ENCODE data around the gene PIK3R3. TPM values are rescaled to one million over a fixed set of nuclear protein-coding genes. Genes with fewer than 3 reads are reported as not detected.

Gene PIK3R3
- total RNA-seq, 3 donors from 2014 or later, result 1.3 to 1.7 (median 1.6) TPM

DNA sequence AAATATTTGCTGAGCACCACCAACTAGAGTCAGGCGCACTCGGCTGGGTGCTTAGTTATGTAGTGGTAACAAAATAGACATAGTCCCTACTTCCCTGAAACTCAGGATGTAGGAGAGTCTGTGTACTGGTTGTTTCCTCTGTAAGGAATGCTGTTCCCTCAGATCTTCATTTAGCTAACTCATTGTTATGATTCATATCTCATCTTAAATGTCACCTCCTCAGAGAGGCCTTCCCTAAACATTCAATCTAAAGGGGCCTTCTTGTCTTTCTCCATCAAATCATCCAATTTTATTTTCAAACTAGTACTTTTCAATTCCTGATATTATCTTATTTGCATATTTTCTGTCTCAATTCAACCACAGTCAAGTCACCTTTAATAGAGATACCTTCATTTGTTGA, 132.9 kb downstream of the PIK3R3 start:
- DNase-seq (no peak), ATAC-seq (no peak)
- Mint-ChIP-seq H3K27me3 (ENCODE audit: low read depth) (no peaks in the 10 kb centered on the region), H3K9me3 (no peaks in the 10 kb centered on the region), H3K4me3 (no peak overlapping the region), H3K4me1 (ENCODE audit: low read depth) (no peaks in the 10 kb centered on the region), H3K36me3 (ENCODE audit: insufficient read depth) (peaks cover 6% of the 10 kb centered on the region)

DNA sequence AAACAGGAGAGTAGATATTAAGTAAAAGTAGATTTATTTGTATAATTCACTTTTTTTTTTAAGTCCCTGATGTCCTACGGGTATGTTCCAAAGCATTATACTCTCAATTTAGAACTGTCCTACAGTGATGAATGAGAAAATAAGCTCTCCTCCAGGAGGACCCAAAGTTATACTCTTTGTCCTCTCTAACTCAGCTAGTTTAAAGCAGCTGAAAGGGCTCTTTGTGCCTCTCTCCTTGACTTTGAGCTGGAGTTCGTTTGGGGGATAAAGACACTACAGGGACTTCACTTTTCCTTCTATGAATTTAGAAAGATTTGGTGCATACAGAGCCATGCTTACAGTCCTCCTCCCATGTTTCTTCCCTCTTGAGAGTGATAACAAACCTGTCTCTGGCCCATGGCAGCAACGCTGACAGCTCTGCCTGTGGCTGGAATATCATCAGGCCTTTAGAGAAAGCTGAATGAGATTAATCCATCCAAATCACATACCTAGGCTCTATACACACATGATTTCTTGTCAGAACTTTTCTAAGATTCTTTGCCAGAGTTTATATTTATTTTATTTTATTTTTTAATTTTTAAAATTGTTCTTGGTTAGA, 134.3 kb downstream of the PIK3R3 start:
- Mint-ChIP-seq H3K4me1 (ENCODE audit: low read depth) (no peaks in the 10 kb centered on the region), H3K27me3 (ENCODE audit: low read depth) (no peaks in the 10 kb centered on the region), H3K9me3 (no peaks in the 10 kb centered on the region), H3K36me3 (ENCODE audit: insufficient read depth) (peaks cover 3% of the 10 kb centered on the region), H3K4me3 (no peak overlapping the region)
- no peak for DNase-seq
- ATAC-seq, result no peak

DNA sequence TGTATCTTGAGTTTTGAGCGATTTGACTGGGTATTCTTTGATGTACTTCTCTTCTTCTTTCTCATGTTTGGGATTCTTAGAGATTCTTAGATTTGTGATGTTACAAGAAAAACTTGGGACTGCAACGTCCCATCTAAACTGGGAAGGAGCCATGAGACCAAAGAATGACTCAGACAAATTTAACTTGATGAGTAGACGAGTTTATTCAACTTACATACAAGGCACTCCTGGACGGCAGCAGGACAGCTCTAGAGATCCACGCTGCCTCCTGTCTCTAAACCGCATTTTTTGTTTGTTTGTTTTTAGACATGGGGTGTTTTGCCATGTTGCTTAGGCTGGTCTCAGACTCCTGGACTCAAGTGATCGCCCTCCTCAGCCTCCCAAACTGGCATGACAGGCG, 137.1 kb downstream of the PIK3R3 start:
- H3K27me3 Mint-ChIP-seq (ENCODE audit: low read depth), result no peaks in the 10 kb centered on the region
- ATAC-seq, result no peak
- peaks cover 3% of the 10 kb centered on the region for H3K36me3 Mint-ChIP-seq (ENCODE audit: insufficient read depth)
- H3K4me3 Mint-ChIP-seq, result no peak overlapping the region
- H3K4me1 Mint-ChIP-seq (ENCODE audit: low read depth), result no peaks in the 10 kb centered on the region
- no peak for DNase-seq
- peaks cover 5% of the 10 kb centered on the region for H3K9me3 Mint-ChIP-seq

DNA sequence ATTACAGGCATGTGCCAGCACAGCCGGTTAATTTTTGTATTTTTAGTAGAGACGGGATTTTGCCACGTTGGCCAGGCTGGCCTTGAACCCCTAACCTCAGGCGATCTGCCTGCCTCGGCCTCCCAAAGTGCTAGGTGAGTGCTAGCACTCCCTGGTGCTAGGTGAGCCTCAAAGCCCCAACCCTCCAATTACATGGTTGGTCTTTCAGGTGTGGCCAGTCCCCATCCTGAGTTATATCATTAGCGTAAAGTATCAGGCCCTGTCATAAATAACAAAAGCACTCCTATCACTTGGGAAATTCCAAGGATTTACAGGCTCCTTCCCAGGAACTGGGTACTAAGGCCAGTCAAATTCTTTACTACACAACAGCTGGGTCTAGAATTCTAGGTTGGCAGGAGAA, 138.0 kb downstream of the PIK3R3 start:
- no peaks in the 10 kb centered on the region for H3K27me3 Mint-ChIP-seq (ENCODE audit: low read depth)
- DNase-seq (no peak), ATAC-seq (no peak)
- H3K9me3 Mint-ChIP-seq, result peaks cover 5% of the 10 kb centered on the region
- H3K36me3 Mint-ChIP-seq (ENCODE audit: insufficient read depth), result no peaks in the 10 kb centered on the region
- H3K4me3 Mint-ChIP-seq, result no peak overlapping the region
- H3K4me1 Mint-ChIP-seq (ENCODE audit: low read depth), result no peaks in the 10 kb centered on the region

Other genes with a start within 250 kb of the PIK3R3 start
- under 1 TPM; 0.23 to 0.37 (median 0.24) TPM for gene TSPAN1, start 42.5 kb upstream of the PIK3R3 start, total RNA-seq
- gene P3R3URF, start 43.9 kb upstream of the PIK3R3 start, total RNA-seq, result not detected
- 10 to 100 TPM; 60.5 to 73.5 (median 73.0) TPM for gene POMGNT1, start 65.8 kb upstream of the PIK3R3 start, total RNA-seq
- gene LURAP1, start 70.7 kb upstream of the PIK3R3 start, total RNA-seq, result not detected
- 10 to 100 TPM; 24.5 to 32.8 (median 28.6) TPM for gene RAD54L, start 115.1 kb upstream of the PIK3R3 start, total RNA-seq
- gene LRRC41, start 171.0 kb upstream of the PIK3R3 start, total RNA-seq, result 10 to 100 TPM; 43.0 to 47.7 (median 45.8) TPM
- gene UQCRH, start 171.1 kb upstream of the PIK3R3 start, total RNA-seq, result 100 to 1,000 TPM; 283 to 366 (median 338) TPM
- gene NSUN4, start 208.2 kb upstream of the PIK3R3 start, total RNA-seq, result 10 to 100 TPM; 42.2 to 44.1 (median 44.0) TPM

Data from activated T-cell treated with anti-CD3 and anti-CD28 coated beads, Interleukin-2, amount 50 U/mL, for 4 hours (primary cell).